GM12874 (cell line): ENCODE data around the gene ZG16.

ENCODE experiments used
- CTCF ChIP-seq: IDR thresholded peaks from 2 replicates; pipeline ENCODE4 v1.5.1; 2011; ENCODE audit warnings: low read depth, mild to moderate bottlenecking, control low read depth, low read length, moderate library complexity; ENCODE audit not compliant: insufficient read depth

The ZG16 gene

GRCh38 chr16:29777576-29778350 is at the start of gene ZG16:
Gene ZG16 (plus strand): TSS chr16:29778256. CDS start chr16:29779267, 1,011 bp downstream.
- no peak for TF ChIP-seq CTCF

GRCh38 chr16:29729116-29729521 is 48.9 kb upstream of the ZG16 start:
- peak; percentile 43; the same call in 1 of the 2 replicates for TF ChIP-seq CTCF

GRCh38 chr16:29730649-29731048 is 47.4 kb upstream of the ZG16 start:
- no peak for TF ChIP-seq CTCF

GRCh38 chr16:29734786-29735185 is 43.3 kb upstream of the ZG16 start:
- TF ChIP-seq CTCF, result no peak

- 0 out of 2 replicates have a peak, but pooled peaks have one; percentile 8 for TF ChIP-seq CTCF
Observed at GRCh38 chr16:29736112-29736511, 41.9 kb upstream of the ZG16 start.

- no peak for TF ChIP-seq CTCF
Observed at GRCh38 chr16:29736764-29737163, 41.3 kb upstream of the ZG16 start.

- no peak for TF ChIP-seq CTCF
Observed at GRCh38 chr16:29737713-29738112, 40.3 kb upstream of the ZG16 start.
